Head of caudate nucleus (tissue), 42 donors: Measurements from ENCODE around the gene LAMC2.

Experiments used
- DNase-seq, 42 donors: peaks; one replicate each; pipeline versions ENCODE4 v3.0.0 to v3.0.0-alpha.2; 2020 to 2021; ENCODE audit warnings: mixed read lengths in 7 of 42
- intact Hi-C: fragments of 100-400 bp; cut with DNase I; formaldehyde crosslinking; loops from one replicate; pipeline ENCODE4 v1.15.0; 2022

Gene LAMC2

GRCh38 chr1:183206538-183207122 is 20.6 kb downstream of the LAMC2 start:
- DNase-seq = no peak

GRCh38 chr1:183209533-183210158 is 23.6 kb downstream of the LAMC2 start:
- no peak for DNase-seq
- intact Hi-C loops = no loop called here

More at GRCh38 chr1:183206538-183207122, 20.6 kb downstream of the LAMC2 start:
- intact Hi-C loops = no loop called here

DNA sequence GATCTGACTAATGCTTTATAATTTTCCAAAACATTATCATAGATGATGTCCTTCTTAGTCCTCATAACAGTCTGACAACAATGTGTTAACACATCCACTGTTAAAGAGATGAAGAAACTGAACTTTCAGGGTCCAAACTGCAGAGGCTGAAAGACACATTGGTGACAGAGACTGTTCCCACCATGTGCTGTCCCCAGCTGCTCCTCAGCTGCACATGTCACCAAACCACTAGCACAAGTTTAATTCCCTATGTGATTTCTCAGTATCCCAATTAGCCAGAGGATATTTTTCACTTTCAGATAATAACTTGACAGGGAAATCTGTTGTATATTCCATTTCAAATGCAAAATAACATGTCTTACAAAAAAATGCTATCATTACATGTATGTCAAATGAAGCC is 24.6 kb downstream of the LAMC2 start:
- no peak for DNase-seq
- intact Hi-C loops = no loop called here

DNA sequence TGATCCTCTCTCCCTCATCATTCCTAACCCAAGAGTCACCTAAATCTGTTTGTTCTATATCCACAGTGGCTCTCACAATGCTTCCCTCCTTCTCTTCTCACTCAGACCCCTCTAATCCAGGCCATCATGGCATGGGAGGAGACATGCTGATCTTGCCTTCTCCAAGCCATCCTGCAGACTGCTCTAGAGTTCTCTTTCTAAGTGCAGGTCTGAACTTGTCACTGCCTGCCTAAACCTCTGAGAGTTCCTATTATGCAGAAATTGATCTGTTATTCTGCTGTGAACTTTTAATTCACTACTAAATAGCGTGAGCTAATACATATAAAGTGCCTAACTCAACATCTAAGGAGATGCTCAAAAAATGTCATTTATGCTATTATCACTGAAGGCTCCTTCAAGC is 26.8 kb downstream of the LAMC2 start:
- no peak for DNase-seq
- intact Hi-C loops = no loop called here

DNA sequence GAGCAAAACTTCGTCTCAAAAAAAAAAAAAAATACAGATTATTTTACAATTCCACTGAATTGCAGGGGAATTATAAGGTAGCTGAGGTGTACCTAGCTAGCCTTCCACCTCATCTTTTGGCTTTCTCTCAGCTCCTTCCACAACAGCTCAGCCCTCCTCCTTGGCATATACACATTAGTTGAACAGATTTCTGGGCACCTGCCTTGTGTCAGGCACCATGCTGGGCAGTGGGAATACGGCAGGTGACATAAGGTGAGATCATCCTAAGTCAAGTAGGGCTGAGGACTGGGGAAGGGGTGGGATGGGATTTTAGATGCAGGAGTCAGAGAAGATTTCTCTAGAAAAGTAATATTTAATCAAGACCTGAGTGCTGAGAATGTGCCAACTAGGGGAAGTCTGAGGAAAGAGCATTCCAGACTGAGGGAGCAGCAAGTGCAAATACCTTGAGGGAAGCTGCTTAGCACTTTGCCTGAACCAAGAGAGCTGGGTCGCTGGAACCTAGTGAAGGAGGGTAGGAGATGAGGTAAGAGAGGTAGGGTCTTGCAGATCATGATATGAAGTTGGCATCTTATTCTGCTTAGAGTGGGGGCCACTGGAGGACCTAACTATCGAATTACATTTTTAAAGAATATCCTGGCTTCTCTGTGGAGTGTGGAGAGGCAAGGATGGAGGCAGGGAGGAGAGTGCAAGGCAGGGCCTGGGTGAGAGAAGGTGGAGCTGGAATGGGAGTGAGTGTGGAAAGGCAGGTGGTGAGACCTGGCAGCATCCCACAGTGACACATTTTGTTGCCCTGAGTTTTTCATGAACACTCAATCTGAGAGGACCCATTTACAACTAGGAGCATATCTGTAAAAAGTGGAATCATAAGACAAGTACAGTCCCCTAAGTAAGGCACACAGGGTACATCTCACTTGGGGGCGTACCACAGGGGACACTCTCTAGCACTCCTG is 28.2 kb downstream of the LAMC2 start:
- intact Hi-C loops = no loop called here
- DNase-seq = no peak

GRCh38 chr1:183215076-183215720 is 29.1 kb downstream of the LAMC2 start:
- intact Hi-C loops = no loop called here
- DNase-seq = peak in 26 of 42 donors; percentile 13 to 75 (median 46)

- no peak for DNase-seq
- intact Hi-C loops = no loop called here
Measured at GRCh38 chr1:183215936-183216335, 29.9 kb downstream of the LAMC2 start.

- intact Hi-C loops = no loop called here
- DNase-seq = peak in 4 of 42 donors; percentile 7 to 59 (median 20)
Measured at GRCh38 chr1:183218027-183218618, 32.1 kb downstream of the LAMC2 start.

- intact Hi-C loops = no loop called here
- DNase-seq = peak in 5 of 42 donors; percentile 11 to 39 (median 25)
Measured at GRCh38 chr1:183218971-183219615, 33.0 kb downstream of the LAMC2 start.

DNA sequence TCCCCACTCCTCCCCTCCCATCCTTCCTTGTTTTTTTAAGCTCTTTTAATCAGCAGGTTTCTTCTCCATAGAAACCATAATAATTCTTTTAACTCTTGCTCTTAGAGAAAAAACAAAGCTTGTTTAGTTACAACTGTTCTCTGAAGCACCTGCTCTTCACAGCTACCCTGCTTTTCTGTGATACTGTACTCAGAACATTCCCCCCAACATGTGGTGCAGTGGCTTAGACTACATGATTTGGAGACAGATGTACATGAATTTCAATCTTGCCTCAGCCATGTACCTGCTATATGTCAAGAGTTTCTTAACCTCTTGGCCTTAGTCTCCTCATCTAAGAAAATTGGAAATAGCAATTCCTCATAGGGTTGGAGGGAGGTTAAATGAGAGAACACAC is 33.5 kb downstream of the LAMC2 start:
- intact Hi-C loops = no loop called here
- no peak for DNase-seq

DNA sequence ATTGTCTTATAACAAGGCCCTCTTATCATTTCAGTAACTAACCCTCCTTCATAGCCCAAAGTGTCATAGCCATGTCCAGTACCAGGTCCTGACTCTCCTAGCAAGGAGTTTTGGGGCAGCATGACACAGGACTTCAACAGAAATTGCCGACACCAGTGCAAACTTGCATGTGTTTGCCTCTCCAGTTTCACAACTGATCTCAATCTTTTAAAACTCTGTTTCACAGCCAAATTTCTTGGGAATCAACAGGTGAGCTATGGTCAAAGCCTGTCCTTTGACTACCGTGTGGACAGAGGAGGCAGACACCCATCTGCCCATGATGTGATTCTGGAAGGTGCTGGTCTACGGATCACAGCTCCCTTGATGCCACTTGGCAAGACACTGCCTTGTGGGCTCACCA is 36.8 kb downstream of the LAMC2 start:
- DNase-seq = no peak
- intact Hi-C loops = no loop called here

DNA sequence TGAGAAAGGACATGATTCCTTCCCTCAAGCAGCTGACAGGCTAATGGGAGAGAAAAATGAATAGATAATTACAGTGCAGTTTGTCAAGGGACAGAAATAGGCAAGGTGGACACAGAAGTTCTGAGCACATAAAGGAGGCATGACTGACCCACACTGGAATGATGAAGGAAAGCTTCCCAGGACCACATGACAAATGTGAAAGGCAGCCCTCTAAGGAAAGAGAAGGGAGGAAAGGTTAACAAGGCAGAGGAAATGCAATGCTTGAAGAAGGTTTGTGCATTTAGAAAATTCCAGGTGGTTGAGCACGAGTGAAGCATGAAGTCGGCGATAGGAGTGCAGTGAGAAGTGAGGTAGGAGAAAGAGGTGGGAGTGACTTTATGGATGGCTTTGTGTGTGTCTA is 37.4 kb downstream of the LAMC2 start:
- intact Hi-C loops = no loop called here
- DNase-seq = no peak

DNA sequence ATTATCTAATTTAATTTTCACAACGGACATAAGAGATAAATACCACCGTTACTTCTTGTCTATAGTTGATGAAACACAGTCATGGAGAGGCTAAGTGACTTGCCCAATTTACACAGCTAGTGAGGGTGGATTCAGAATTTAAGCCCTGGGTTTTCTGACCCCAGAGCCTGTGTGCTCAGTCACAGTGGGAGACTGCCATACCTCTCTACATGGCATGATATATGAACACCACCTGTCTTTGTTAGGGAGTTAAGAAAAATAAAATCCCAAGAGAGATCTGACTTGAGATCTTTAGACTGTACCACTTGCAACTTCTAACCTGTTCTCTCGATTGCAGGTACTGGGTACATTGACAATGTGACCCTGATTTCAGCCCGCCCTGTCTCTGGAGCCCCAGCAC is 40.3 kb downstream of the LAMC2 start:
- no peak for DNase-seq
- intact Hi-C loops = no loop called here

GRCh38 chr1:183226963-183227362 is 40.9 kb downstream of the LAMC2 start:
- DNase-seq = no peak
- intact Hi-C loops = no loop called here

GRCh38 chr1:183227422-183228346 is 41.6 kb downstream of the LAMC2 start:
- DNase-seq = peak in 27 of 42 donors; percentile 17 to 66 (median 39)
- intact Hi-C loops = no loop called here

DNA sequence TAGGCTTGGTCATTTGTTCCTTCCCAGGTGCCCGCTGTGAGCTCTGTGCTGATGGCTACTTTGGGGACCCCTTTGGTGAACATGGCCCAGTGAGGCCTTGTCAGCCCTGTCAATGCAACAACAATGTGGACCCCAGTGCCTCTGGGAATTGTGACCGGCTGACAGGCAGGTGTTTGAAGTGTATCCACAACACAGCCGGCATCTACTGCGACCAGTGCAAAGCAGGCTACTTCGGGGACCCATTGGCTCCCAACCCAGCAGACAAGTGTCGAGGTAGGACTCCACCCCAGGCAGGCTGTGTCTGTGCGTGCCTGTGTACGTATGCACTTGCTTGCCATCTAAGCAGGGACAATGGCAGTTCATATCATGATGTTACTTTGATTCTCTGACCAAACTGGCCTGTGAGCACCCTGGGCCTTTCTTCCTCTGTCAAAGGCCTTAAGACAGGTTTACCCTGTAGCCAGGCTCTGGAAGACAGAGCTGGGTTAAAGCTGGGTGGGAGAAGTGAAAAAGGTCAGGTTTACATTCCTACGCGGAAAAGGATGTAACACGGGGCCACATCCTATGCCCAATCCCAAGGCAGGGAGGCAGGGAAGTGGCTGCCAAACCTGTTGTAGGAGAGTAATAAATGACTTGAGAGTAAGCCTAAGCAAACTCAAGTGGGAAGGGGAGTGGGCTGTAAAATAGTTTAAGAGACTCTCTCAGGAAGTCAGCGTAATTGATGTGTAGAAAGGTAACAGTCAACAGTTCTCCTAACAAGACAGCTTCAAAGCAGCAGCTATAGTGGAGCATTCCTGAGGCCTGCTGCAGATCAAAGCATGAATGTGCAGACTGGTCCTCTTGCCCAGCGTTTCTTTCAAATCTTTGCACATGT is 42.5 kb downstream of the LAMC2 start:
- DNase-seq = no peak
- intact Hi-C loops = no loop called here

- DNase-seq = no peak
- intact Hi-C loops = loop anchor here (10.0 kb wide), 1 partner anchor 266 kb away; no protein-coding TSS in a partner anchor
Measured at GRCh38 chr1:183230413-183230812, 44.3 kb downstream of the LAMC2 start.
